ENCODE data around the gene HMGB1.

GRCh38 chr13:30412346-30412745, 53.4 kb downstream of the HMGB1 start:
- no peak for TF ChIP-seq CTCF (IDR thresholded peaks at IDR 0.05)
- TF ChIP-seq EHF (CRISPR knock-in tag; IDR thresholded peaks at IDR 0.05): no peak
- no peak for TF ChIP-seq BHLHE40 (IDR thresholded peaks at IDR 0.05; ENCODE audit: low read depth, low read length)
- TF ChIP-seq ELK1 (IDR thresholded peaks at IDR 0.05; ENCODE audit: low read depth, low read length): no peak
- TF ChIP-seq ZC3H11A (IDR thresholded peaks at IDR 0.05): no peak
- no peak for TF ChIP-seq EHMT2 (IDR thresholded peaks at IDR 0.05; ENCODE audit: low read depth)
